ENCODE data around the gene PLPPR2.
A peak's percentile ranks its signal among the peaks of the same experiment; 100 is the strongest.
"Not testable (repeated sequence)": the region's sequence is repeated elsewhere in the genome, so short reads cannot be mapped to it uniquely, and the experiment has no call there.

Gene PLPPR2

DNA sequence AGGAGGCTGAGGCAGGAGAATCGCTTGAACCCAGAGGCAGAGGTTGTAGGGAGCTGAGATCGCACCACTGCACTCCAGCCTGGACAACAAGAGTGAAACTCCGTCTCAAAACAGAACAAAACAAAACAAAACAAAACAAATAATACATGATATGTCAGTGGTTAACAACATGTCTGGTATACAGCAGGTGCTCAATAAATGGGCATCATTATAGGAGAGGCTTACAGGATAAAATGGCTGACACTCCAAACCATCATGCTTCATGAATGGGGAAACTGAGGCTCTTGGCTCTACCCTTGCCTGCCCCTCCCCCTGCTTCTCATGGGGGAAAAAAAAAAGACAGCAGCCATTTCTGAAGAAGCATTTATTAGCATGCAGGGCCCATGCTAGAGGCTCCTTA is 12.8 kb upstream of the PLPPR2 start:
- DNase-seq, result no peak

DNA sequence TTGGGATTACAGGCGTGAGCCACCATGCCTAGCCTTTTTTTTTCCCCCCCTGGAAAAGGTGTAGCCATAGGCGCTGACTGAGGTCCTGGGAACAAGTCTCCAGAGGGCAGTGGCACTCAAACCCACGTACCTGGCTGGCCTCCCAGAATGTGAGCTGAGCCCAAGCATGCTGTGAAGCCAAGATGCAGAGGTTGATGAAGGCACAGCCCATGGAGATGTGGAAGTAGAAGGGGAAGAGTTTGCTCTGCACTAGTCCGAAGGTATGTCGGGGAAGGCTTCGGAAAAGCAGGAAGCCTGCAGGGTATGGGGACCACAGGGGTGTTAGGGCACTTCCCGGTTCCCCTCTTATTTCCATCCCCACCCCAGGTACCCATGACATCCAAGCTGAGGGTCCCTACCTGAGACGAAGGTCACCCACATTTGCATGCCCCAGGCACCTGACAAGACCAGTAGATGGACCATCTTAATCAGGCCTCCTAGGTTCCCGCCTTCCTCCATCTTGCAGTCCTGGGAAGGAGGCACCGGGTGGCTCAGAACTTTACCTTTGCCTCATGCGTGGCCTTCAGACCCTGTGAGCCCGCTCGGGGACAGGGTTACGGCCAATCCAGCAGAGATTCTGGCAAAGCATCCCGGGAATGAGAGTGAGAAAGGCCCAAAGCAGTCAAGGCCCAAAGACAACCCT is 10.0 kb upstream of the PLPPR2 start:
- no peak for DNase-seq

DNA sequence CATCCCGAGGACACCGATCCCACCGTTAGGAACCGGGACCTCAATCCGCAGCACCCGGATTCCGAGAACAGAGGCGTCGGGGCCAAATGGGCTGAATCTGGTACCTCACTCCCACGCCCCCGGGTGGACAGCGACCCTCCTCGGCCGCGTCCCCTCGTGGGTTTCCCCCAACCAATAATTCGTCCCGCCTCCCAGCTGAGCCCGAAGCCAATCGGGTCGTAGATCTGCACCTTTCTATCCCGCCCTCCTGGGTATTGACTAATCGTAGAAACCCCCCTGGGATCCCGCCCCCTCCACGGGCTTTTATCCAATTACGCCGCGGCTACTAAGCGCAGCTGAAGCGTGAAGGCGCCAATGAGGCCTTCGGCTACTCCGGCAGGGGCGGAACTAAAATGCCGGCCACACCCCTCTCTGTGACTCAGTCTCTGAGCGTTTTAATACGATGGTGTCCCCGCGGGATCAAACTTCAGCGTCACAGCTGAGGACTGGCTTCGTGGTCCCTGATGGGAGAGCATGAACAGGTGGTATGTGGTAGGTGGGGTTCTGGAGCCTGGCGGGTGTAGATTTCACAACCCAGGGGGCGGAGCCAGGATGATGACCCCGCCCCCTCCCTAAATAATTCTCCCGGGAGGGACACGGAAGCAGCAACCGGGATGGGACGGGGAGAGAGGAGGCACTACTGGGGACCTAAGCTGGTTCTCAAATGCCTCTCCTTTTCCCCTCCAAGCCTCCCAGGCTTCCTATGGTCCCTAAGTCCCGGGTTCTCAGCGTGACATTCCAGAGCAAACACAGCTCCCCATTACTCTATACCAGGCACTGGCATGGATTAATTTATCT is 8.9 kb upstream of the PLPPR2 start, which contains the start of the genes CCDC159 and TMEM205:
Gene CCDC159 (plus strand): TSS at position 416 of the 837 bp plus-strand sequence. CDS start 88 bp downstream, at position 504.
Gene TMEM205 (minus strand): TSS at position 165 of the 837 bp plus-strand sequence. CDS start 649 bp downstream, outside the sequence.
- peak; percentile 99 for DNase-seq

DNA sequence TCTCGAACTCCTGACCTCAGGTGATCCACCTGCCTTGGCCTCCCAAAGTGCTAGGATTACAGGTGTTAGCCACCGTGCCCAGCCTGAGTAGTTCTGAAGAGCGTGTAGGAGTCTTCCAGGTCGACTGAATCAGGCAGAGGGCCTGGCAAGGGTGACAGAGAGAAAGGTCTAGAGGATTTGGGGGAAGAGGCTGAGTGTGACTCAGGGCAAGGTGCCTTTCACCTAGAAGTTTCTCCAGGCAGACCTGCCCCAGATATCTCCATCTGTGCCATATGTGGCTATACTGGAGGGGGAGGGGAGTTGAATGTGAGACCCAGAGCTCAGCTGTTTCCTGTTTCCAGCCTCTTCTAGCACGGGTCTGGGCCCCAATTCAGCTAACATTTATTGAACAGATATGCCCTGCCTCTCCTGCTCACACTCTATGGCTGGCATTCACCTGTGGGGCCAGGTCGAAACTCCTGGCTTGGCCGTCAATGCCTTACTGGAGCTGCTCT is 7.6 kb upstream of the PLPPR2 start:
- DNase-seq, result no peak

DNA sequence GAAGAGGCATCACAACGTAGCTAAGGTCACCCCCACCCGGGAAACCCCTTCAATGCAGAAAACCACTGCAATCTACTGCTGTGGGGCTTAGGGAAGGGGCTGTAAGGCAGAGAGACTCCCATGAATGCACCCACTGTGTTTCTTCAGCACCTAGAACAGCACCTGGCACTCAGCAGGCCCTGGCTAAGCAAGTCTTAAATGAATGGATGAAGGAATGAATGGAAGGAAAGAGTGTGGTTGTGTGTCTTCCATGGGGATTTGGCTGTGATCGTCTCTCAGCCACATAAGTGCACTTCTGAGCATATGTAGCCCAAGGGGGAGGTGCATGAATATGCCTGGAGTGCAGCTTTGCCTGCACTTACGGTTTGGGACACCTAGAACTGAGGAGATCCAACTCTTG is 6.1 kb upstream of the PLPPR2 start:
- DNase-seq, result no peak

DNA sequence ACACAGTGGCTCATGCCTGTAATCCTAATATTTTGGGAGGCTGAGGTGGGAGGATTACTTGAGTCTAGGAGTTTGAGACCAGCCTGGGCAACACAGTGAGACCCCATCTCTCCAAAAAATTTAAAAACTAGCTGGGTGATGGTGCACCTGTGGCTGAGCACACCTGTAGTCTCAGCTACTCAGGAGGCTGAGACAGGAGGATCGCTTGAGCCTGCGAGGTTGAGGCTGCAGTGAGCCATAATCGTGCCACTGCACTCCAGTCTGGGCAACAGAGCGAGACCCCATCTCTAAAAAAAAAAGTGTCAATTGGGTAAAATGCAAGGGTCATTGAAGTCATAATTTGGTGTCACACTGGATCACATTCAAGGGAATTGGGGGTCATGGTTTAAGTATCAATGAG is 1.1 kb upstream of the PLPPR2 start:
- not testable (repeated sequence) for DNase-seq

DNA sequence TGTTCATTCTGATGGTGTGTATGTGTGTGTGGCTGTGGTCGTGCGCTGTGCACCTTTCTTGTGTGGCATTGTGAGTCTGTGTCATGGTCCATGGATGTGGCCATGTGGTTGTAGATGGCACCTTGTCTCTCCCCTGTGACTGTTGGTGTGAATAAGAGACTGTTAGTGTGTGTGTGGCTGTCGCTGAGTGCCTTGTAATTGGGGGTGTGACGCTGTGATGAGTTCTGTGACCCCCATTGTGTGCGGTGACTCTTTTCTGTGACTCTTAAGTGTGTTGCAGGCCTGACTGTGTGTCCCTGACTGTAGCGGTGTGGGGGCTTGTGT is 804 bp downstream of the PLPPR2 start:
- DNase-seq, result no peak

DNA sequence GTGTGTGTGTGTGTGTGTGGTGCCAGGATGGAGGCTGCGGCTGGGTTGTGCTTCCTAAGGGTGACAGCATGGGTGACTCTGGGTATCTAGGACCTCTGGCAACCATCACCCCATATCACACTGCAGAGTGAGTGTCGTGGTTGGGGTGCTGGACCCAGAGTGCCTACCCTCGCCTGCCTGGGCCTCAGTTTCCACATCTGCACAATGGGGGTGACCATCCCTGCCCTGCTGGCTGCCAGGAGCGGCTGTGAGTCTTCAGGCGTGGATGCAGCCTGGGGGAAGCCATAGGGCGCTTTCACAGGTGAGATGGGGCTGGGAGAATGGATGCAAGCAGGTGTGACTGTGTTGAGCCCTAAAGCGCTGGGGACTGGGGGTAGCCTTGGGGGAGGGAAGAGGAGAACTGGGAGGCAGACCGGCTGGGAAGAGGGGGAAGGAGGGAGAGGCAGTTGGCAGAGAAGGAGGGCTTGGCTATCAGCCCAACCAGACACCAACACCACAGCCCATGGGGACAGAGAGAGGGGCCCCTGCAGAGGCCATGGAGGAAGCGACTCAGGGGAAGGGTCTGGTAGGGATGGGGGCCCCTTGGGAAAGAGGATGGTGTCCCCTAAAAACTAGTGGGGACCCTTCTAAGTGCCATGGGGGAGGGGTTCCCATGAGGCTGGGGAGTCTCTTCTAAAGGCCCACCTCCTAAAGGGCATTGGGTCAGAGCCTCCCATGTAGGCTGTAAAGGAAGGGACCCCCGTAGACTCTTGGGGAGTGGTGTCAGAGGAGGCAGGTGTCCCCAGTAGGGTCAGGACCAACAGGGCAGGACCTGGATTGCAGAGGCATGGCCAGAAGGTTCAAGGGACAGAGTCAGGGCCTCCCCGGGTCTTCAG is 1.7 kb downstream of the PLPPR2 start:
- DNase-seq, result no peak

DNA sequence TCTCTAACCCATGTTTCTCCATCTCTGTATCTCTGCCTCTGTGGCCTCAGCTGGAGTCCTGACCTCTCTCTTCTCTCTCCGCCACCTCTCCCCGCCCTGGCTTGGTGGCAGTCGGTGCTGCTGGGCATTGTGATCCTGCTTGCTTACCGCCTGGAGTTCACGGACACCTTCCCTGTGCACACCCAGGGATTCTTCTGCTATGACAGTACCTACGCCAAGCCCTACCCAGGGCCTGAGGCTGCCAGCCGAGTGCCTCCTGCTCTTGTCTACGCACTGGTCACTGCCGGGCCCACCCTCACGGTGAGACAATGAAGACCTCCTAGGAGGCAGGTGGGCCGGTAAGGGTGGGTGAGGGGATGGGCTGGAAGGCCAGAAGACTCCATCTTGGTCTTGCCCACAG is 4.2 kb downstream of the PLPPR2 start:
- no peak for DNase-seq

DNA sequence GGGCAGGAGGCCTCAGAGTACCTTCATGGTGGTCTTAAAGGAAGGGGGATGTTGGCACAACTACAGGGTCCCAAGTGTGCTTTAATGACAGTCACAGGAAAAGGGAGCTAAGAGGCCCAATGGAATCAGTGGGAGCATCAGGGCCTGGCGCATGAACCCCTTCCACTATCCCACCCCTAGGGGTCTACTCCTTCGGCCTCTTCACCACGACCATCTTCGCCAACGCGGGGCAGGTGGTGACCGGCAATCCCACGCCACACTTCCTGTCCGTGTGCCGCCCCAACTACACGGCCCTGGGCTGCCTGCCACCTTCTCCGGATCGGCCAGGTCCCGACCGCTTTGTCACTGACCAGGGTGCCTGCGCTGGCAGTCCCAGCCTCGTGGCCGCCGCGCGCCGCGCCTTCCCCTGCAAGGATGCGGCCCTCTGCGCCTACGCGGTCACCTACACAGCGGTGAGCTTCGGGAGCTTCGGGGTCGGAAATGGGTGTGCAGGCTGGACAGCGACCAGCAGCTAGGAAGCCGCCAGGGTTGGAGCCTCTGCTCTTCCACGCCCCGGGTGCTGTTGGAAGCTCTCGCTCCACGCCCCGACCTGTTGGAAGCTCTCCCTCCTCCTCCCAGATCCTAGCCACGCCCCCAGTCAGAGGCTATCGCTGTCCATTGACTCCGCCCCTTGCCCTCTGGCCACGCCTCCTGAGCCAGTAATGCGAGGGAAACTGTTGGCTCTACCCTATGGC is 6.0 kb downstream of the PLPPR2 start:
- DNase-seq, result no peak

DNA sequence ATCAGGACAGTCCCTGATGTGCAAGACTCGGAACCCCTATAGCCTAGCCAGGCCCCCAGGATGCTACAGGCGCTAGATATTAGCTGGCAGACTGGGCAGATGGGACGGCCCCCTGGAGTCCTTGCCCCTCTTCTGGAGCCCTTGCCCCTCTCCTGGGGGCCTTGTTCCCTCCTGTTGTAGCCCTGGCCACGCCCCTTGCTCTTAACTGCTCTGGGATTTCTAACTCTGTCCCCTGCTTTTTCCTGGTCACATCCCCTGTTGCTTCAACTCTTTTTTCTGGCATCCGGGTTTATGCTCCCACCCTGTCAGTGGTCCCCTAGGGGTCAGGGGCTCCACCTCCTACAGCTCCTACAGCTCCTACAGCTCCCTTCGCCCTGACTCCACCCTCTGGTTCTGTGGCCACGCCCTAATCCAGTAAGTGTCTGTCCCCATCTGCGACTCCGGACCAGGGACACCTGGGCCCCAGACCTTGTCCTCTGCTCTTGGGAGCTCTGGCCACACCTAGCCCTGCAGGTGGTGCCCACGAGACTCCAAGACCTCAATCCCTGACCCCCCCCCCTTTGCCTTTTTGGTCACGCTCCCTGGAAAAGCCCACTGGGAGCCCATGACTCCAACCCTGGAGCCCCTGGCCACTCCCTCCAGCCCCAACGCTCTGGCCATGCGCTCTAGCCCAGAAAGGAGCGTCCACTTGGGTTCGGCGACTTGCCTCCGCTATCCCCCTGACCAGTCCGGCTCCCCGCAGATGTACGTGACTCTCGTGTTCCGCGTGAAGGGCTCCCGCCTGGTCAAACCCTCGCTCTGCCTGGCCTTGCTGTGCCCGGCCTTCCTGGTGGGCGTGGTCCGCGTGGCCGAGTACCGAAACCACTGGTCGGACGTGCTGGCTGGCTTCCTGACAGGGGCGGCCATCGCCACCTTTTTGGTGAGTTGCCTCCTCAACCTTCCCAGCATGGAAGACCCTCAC is 6.8 kb downstream of the PLPPR2 start:
- no peak for DNase-seq

DNA sequence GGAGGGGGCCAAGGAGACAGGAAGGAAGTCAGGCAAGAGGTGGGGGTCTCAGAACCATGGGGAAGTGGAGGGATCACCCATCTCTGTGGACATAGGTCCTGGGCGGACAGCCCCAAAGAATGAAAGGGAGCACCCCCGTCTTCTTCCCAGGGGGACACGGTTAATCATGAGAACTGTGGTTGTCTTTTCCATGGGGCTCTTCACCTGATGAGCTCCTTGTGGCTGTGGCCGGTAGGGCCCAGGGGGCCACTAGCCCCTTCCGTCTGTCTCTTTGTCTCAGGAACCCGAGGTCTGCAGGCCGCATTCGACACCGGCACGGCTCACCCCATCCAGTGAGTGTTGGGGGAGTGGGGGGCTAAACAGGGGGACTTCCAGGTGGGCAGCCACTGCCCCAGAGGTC is 8.6 kb downstream of the PLPPR2 start:
- no peak for DNase-seq

DNA sequence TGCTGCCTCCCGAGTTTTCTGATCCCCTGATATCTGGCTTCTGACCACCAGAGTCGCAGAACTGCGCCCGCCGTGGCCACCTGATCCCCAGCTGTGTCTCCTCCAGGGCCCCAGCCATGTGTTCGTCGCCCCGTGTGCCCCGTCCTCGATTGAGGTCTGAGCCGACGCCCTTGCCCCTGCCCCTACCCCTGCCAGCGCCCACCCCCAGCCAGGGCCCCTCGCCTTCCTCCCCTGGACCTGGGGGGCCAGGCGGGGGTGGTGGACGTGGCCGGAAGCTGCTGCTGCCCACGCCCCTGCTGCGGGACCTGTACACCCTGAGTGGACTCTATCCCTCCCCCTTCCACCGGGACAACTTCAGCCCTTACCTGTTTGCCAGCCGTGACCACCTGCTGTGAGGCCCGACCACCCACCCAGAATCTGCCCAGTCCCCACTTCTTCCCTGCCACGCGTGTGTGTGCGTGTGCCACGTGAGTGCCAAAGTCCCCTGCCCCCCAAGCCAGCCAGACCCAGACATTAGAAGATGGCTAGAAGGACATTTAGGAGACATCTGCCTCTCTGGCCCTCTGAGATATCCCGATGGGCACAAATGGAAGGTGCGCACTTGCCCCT is 9.2 kb downstream of the PLPPR2 start:
- no peak for DNase-seq

DNA sequence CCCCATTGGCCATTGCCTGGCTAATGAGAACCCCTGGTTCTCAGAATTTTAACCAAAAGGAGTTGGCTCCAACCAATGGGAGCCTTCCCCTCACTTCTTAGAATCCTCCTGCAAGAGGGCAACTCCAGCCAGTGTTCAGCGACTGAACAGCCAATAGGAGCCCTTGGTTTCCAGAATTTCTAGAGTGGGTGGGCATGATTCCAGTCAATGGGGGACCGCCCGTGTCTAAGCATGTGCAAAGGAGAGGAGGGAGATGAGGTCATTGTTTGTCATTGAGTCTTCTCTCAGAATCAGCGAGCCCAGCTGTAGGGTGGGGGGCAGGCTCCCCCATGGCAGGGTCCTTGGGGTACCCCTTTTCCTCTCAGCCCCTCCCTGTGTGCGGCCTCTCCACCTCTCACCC is 9.7 kb downstream of the PLPPR2 start:
- no peak for DNase-seq

DNA sequence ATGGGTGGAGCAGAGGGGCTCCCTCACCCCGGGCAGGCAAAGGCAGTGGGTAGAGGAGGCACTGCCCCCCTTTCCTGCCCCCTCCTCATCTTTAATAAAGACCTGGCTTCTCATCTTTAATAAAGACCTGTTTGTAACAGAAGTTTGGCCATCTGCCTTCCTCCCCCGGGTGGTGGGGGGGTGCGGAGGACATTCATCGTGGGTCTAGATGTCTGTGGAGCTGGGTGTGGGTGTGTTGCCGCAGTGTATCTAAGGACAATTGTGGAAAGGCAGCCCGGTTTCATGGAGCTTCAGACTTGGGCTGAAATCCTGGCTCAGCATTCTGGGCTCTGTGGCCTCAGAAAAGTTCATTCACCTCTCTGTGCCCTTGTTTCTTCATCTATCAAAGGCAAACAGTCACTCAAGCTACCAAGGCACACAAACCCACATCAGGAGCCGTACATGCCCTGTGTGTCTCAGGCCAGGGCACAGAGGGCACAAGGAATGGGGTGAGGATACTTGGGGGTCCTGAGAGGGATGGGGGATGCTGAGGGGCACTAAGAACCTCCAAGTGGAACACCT is 10.4 kb downstream of the PLPPR2 start:
- DNase-seq, result no peak

DNA sequence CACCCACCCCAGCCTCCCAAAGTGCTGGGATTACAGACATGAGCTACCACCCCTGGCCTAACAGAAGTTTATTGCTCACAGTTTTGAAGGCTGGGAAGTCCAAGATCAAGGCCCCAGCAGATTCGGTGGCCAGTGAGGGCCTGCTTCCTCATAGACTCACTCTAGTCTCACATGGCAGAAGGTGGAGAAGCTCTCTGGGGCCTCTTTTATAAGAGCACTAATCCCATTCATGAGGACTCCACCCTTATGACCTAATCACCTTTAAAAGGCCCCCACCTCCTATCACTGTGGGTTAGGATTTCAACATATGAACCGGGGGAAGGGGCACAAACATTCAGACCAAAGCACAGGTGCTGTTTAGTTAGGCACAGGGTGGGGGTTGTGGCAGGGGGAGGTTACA is 12.3 kb downstream of the PLPPR2 start:
- no peak for DNase-seq

DNA sequence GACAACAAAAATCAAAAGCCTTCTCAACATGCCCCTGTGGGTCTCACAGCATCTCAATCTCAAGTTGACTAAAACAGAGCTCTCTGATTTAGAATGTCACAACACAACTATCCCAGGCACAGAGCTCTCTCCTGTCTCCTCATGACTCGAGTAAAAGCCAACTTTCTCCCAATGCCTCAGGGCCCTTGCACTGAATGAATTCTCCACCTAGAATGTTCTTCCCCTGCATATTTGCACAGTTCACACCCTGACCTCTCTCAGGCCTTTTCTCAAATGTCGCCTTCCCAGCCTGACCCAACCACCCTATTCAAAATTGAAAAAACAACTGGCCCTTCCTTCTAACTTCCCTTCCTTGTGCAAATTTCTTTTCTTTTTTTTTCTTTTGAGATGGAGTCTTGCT is 15.5 kb downstream of the PLPPR2 start:
- no peak for DNase-seq

DNA sequence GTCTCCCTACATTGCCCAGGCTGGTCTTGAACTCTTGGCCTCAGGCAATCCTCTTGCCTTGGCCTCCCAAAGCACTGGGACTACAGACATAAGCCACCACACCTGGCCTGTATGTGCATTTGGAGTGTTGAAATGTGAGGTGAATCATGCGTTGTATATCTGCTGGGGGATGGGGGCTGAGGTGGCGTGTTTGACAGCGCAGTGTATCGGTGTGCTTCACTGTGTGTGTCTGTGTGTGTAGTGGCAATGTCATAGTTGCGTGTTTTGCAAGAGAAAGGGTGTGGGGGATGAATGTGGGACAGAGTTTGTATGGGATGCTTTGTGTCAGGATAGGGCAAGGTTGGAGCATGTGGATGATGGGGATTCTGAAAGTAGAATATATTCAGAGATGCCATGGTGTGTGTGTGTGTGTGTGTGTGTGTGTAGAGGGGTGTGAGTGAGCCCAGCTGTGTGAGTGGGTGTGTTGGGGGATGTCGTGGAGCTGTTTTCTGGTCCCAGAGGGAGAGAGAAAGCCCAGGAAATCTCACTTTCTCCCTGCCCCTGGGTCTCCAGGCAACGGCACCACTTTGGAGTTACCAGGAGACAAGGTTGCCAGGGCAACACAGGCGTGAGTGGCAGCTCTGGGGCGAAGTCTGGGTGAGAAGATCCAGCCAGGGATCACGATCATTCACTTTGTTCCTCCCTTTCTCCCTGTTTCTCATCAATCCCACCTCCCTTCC is 18.1 kb downstream of the PLPPR2 start:
- no peak for DNase-seq

DNA sequence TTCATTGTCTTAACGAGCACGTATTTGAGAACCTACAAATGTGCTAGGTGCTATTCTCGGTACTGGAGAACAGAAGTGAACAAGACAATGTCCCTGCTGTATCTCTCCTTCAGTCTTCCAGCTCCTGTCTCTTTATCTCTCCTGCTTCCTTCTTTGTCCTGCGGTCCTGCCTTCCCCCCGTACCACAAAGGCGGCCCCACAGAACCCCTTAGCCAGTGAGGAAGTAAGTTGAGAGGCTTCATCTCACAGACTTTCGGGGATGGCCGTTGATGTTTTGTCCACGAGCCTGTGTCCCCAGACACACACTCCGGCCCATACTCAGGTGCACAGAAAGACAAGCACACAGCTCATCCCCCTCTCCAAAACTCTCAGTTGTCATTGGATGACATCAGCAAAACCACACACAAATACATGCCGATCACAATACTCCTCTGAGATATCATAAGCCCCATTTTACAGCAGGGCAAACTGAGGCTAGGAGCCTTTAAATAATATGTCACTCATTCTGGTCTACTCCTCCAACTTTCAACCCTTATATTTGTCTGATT is 18.7 kb downstream of the PLPPR2 start:
- no peak for DNase-seq

All from fibroblast of upper back skin (primary cell).